ENCODE data around the gene PPP1R14D. TPM values are rescaled to one million over a fixed set of nuclear protein-coding genes. Genes with fewer than 3 reads are reported as not detected.
A peak's percentile ranks its signal among the peaks of the same experiment; 100 is the strongest.
"Not testable (repeated sequence)": the region's sequence is repeated elsewhere in the genome, so short reads cannot be mapped to it uniquely, and the experiment has no call there.

Gene PPP1R14D, protein sequence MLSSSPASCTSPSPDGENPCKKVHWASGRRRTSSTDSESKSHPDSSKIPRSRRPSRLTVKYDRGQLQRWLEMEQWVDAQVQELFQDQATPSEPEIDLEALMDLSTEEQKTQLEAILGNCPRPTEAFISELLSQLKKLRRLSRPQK
- not detected for total RNA-seq

DNA sequence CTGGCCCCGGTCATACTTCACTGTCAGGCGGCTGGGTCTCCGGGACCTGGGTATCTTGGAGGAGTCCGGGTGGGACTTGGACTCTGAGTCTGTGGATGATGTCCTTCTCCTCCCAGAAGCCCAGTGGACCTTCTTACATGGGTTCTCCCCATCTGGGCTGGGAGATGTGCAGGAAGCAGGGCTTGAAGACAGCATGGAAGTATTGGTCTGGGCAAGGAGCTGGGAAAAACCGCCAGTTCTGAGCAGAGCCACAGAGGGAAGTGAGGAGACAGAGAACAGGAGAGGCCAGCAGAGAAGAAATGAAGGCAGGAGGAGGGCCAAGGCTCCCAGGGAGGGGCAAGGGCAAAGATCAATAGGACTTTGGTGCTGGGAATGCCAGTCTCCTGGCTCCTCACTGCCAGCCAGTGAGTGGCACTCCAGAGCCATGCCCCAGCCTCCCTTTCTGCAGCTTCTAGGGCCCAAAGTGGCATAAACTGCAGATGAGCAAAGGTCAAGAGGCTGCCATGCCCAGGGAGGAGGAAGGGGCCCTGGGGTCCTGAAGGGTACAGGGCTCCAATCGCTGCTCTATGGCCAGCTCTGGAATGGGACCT, at the start of gene PPP1R14D:
Gene PPP1R14D, minus strand, starts transcription at position 262 of the 590 bp plus-strand sequence. Its CDS starts 67 bp downstream, at position 195.
- FAIRE-seq (no peak), DNase-seq (ENCODE audit: low spot score in 2 of 2) (no peak)

DNA sequence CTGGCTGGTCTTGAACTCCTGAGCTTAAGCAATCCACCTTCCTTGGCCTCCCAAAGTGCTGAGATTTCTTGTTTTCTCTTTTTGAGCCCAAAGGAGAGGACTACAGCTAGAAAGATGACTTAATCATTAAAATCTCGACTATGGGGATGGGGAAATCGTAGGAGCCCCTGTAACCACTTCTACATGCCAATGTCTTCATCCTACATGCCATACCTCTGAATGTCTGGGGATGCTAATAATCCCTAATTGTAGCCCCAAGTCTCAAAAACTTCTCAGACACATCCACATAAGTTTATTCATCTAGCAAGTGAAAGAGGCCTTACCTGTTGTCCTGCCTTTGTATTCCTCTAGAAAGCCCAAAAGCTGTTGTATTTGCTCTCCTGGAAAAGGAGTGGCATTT, 49.2 kb upstream of the PPP1R14D start:
- FAIRE-seq = no peak
- DNase-seq (ENCODE audit: low spot score in 2 of 2) = no peak

DNA sequence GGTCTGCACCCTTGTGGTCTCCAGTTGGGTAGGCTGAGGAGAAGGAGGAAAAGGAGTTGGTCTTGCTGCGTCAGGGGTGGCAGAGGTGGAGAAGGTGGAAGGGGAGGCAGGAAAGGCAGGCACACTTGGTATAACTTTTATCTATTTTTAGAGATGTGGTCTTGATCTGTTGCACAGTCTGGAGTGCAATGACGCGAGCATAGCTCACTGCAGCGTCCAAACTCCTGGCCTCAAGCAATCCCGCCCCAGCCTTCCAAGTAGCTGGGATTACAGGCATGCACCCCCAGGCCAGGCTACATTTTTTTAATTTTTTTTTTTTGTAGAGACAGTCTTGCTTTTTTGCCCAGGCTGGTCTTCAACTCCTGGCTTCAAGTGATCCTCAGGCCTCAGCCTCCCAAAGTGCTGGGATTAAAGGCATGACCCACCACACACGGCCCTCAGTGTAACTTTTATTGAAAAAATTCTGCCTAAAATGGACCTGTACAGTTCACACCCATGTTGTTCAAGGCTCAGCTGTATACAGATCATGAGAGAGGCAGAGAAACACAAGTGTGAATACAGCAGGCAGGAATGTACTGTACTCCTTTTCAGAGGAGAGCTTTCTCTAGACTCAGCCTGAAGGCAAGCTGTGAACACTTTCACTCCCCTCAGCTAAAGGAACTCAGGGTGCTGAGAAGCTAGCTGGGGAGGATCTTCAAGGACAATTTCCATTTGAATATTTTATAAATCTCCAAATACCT, 47.7 kb upstream of the PPP1R14D start:
- no peak for DNase-seq (ENCODE audit: low spot score in 2 of 2)
- FAIRE-seq = no peak

- FAIRE-seq (no peak), DNase-seq (ENCODE audit: low spot score in 2 of 2) (peak in 1 of 2 donors; percentile 62)
These were observed 45.4 kb upstream of the PPP1R14D start, which contains the start of gene RHOV for GRCh38 chr15:40873694-40874561. TSS of gene RHOV (minus strand) at chr15:40874234. CDS start at chr15:40874139, 95 bp downstream.

DNA sequence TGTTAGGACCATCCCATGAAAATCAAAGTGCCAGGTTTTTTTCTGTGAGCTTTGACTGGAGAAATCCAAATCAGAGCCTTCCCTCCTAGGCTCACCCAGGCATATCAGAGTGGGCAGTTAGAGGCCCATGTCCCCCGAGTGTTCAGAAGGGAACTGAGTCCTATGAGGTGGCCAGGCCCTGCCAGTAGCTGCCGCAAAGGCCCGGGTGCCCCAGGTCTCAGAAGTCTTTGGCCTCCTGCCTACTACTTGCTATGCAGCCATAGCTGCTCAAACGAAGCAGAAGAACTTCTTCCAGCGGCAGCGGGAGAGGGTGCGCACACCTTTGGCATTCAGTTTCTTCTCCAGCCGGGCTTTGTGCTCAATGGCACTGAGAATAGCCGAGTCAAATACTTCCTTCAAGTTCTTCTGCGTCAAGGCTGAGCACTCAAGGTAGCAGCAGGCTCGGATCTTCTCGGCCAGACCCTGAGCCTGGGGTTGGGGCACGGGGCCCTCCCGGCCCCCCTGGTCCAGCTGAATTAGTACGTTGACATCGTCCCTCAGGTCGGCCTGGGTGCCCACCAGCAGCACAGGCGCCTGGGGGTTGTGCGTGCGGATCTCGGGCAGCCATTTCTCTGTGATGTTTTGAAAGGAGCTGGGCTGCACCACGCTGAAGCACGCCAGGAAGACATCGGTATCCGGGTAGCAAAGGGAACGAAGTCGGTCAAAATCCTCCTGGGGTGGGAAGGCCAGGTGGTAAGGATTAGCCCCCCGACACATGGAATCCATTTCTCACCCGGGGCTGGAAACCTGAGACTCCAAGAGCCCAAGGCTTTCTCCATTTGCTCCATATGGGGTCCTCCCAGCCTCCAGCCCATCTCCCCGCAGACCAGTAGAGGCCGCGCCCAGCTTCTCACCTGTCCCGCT, 44.5 kb upstream of the PPP1R14D start:
- FAIRE-seq = no peak

GRCh38 chr15:40871749-40872617, 43.5 kb upstream of the PPP1R14D start:
- no peak for FAIRE-seq
- no peak for DNase-seq (ENCODE audit: low spot score in 2 of 2)

More for the DNA sequence above, 44.5 kb upstream of the PPP1R14D start:
- no peak for DNase-seq (ENCODE audit: low spot score in 2 of 2)

GRCh38 chr15:40870716-40871115, 42.2 kb upstream of the PPP1R14D start:
- no peak for FAIRE-seq
- no peak for DNase-seq (ENCODE audit: low spot score in 2 of 2)

DNA sequence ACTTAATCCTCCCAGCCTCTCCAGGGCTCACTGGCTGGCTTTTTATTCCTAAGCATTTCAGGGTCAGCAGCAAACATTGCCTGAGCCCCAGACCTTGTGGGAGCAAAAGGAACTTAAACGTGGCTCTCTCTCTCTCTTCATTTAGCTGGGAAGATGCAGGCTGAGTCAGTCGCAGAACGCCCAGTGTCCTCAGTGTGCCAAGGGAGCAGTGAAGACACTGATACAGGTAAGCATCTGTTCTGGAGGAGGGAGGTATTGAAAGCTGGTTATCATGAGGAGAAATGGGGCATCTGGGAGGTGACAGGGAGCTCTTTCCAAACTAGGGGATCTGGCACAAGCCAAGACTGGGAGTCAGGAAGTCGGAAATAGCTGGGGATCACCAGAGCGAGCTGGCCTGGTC, 41.2 kb upstream of the PPP1R14D start:
- DNase-seq (ENCODE audit: low spot score in 2 of 2) = no peak
- no peak for FAIRE-seq

- DNase-seq (ENCODE audit: low spot score in 2 of 2) = no peak
- no peak for FAIRE-seq
These were observed 38.7 kb upstream of the PPP1R14D start for GRCh38 chr15:40867199-40867598.

DNA sequence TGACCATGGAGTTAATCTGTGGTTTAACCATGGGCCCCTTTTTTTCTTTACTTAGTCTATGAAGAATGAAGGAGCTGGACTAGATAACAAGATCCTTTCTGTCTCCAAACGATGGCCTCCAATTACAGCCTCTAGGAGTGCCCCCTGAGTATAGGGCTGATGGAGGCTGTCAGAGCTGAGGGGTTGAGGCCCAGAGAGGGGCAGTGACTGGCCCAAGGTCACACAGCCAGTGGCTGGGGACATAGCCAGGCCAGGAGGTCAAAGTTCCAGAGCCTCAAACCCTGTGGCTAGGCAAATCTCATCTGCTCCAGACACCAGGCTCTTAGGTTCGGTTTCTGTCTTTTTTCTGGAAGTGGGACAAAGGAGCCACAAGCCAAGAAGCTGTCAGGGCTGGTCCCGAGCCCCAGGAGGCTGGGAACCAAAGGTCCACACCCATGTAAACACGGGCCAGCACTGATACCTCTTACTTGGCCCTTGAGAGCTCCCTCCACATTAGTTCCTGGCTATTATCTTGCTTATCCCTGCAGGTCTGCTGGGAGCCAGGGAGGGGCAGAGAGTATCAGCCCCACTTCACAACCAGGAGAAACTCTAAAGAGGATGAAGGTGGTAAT, 35.3 kb upstream of the PPP1R14D start:
- DNase-seq (ENCODE audit: low spot score in 2 of 2) (no peak), FAIRE-seq (no peak)

DNA sequence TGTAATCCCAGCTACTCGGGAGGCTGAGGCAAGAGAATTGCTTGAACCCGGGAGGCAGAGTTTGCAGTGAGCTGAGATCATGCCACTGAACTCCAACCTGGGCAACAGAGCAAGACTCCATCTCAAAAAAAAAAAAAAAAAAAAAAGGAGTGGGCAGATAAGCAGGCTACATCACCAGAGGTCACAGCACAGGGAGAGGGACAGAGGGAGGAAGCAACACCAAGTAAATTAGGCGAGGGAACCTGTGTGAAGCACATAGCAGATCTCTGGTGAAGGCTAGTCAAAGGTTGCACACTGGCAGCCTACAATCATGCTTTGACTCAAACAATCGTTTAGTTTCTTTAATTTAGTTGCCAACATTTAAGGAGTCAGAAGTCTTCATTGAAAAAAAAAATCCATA, 32.6 kb upstream of the PPP1R14D start:
- DNase-seq (ENCODE audit: low spot score in 2 of 2); FAIRE-seq: not testable (repeated sequence)

- peak in 1 of 2 donors; percentile 53 for DNase-seq (ENCODE audit: low spot score in 2 of 2)
- no peak for FAIRE-seq
These were observed 30.8 kb upstream of the PPP1R14D start for GRCh38 chr15:40859206-40859851.

DNA sequence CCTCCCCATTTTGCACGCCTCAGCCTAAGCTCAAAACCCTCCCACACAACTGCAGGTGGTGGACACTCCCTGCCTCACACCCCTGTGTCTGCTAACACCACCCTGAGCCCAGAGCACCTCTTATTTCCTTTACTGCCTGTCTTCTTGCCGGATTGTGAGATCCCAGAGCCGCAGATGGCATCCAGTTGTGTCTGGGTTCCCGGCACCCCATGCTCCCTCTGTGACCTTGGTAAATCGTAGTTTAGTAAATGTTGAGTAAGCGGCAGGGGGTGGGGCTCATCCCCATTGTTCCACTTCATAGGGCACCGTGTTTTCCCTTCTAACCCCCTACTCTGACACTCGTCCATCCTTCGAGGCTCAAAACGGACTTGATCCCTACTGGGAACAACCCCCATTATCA, 30.2 kb upstream of the PPP1R14D start:
- DNase-seq (ENCODE audit: low spot score in 2 of 2) (no peak), FAIRE-seq (no peak)

DNA sequence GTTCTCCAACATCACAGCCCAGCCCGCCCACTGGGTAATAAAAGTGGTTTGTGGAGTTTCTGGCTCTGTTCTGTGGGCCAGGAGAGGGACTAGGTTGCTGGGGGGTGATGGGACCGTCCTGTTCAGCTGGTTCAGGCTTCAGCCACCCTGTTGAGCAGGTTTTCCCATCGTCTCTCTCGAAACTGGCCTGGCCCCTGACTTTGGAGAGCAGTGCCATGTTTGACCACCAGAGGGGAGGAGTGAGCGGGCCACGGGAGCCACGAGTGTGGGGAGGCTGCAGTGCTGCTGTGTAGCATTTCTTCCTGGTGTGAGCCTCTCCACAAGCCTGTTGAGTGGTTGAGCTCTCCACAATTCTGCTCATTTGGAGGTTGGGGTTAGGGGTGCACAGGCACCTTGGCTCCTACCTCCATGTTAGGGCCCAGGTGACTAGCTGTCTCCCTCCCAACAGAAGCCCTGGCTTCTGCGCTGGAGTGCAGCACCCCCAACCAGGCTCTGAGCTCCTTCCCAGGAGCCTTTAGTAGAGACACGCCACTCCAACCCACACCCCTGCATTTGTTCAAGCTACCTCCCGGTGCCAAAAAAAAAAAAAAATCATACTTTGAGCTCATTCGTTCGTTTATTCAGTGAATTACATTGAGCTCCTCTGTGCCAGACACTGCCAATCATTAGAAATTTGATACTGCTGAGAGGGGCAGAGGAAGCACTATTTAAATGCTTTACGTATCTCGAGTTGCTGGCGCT, 29.3 kb upstream of the PPP1R14D start:
- DNase-seq (ENCODE audit: low spot score in 2 of 2) (peak; percentile 58 to 83), FAIRE-seq (no peak)

- no peak for FAIRE-seq
- no peak for DNase-seq (ENCODE audit: low spot score in 2 of 2)
These were observed 28.2 kb upstream of the PPP1R14D start for GRCh38 chr15:40856746-40857145.

- DNase-seq (ENCODE audit: low spot score in 2 of 2) (no peak), FAIRE-seq (no peak)
These were observed 27.3 kb upstream of the PPP1R14D start for GRCh38 chr15:40855706-40856234.

GRCh38 chr15:40854161-40854560, 25.7 kb upstream of the PPP1R14D start:
- DNase-seq (ENCODE audit: low spot score in 2 of 2) (no peak), FAIRE-seq (no peak)
